GM12872 (cell line): Measurements from ENCODE around the gene GPR161.
A peak's percentile ranks its signal among the peaks of the same experiment; 100 is the strongest.

Experiments
- CTCF ChIP-seq: IDR thresholded peaks from 3 replicates; pipeline ENCODE4 v1.5.1; 2011; ENCODE audit warnings: low read depth, mild to moderate bottlenecking, low read length, moderate library complexity; ENCODE audit not compliant: insufficient read depth

The GPR161 gene

DNA sequence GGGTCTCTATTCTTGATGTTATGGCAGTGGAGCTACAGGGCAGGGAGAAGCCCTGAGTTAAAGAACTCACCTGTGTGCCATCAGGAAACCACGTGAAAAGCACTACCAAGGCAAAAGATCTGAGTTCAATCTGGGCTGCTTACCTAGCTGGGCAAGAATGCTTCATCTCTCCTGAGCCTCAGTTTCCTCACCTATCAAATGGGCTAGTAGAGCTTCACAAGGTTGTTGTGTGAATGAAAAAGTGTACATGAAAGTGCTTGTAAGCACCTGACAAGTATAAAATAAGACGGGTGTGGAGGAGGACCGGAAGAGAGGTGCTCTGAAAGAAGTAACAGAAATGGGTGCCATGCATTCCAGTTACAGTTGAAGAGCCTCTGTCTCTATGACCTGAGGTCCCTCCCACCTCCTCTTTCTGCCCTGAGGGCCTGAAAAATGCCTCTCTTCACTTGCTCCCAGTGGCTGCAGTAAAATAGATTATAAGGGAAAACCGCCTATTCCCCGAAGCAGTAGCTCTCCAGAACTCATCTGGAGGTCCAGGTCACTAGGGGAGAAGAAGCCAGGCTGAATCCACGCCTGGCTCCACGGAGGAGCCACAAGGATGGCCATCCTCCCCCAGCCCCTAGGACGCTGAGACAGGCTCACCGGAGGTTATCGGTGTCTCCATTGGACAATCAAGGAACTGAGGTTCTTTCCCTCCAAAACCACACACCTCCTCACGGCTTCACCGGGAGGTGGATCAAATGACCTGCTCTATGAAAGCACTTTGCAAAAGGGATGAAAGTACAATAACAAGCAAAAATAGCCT is 1.4 kb downstream of the GPR161 start:
- no peak for TF ChIP-seq CTCF

GRCh38 chr1:168134642-168135041 is 2.1 kb downstream of the GPR161 start:
- TF ChIP-seq CTCF, result no peak

GRCh38 chr1:168134132-168134531 is 2.6 kb downstream of the GPR161 start:
- TF ChIP-seq CTCF, result no peak

- TF ChIP-seq CTCF, result 0 out of 3 replicates have a peak, but pooled peaks have one; percentile 12
Observed at GRCh38 chr1:168129933-168130332, 6.8 kb downstream of the GPR161 start.

DNA sequence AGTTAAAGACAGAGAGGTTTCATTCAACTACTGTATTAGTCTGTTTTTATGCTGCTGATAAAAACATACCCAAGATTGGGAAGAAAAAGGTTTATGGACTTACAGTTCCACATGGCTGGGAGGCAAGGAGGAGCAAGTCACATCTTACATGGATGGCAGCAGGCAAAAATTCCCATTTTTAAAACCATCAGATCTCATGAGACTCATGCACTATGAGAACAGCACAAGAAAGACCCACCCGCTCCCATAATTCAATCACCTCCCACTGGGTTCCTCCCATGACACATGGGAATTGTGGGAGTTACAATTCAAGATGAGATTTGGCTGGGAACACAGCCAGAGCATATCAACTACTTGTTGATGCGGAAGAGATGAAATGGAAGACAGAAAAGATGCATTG is 9.2 kb downstream of the GPR161 start:
- no peak for TF ChIP-seq CTCF

DNA sequence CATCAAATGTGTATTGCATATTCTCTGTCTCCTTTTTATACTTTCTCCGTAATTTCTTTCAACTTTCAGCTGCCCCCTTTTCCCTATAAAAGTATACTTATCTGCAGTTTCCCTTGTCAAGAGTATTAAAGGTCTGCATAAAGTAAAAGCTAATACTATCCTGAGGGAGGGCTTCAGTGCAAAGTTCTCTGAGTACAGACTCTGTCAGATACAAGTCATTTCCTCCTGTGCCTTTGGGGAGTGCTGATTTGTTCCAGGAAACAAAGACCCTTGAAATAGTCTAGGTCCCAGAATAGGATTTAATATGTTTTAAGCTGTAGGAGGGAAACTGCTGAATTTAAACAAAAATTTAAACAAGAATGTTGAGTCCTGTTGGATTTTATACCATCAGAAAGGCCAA is 11.7 kb downstream of the GPR161 start:
- no peak for TF ChIP-seq CTCF

- no peak for TF ChIP-seq CTCF
Observed at GRCh38 chr1:168121401-168122011, 15.2 kb downstream of the GPR161 start.
